NT2/D1 (cell line): ENCODE results near the gene PRR23E.

Source experiments
- SUZ12 ChIP-seq: IDR thresholded peaks from 2 replicates; pipeline ENCODE4 v1.6.1; 2011; ENCODE audit not compliant: insufficient read length, insufficient read depth; ENCODE audit errors: extremely low read depth
- YY1 ChIP-seq: IDR thresholded peaks from 2 replicates; pipeline ENCODE4 v1.6.1; 2011; ENCODE audit not compliant: insufficient read length, insufficient read depth
- ZNF274 ChIP-seq: IDR thresholded peaks from 2 replicates; pipeline ENCODE4 v1.6.1; 2011; ENCODE audit warnings: mild to moderate bottlenecking, low read depth, low read length

- TF ChIP-seq YY1 (no peak), ZNF274 (no peak), SUZ12 (no peak)
Measured at GRCh38 chr3:127177226-127177625, 15.7 kb upstream of the PRR23E start.
